Breast epithelium (tissue), 4 donors: ENCODE data around the gene HMOX2. TPM values are rescaled to one million over a fixed set of nuclear protein-coding genes. Genes with fewer than 3 reads are reported as not detected.

Source experiments
- DNase-seq, 2 donors: peaks; one replicate each; pipeline ENCODE4 v3.0.0-alpha.2; 2019; ENCODE audit warnings: low spot score in 2 of 2
- H3K27ac ChIP-seq, 2 donors: fragments of 200-600 bp; sonication (generic) in 1 of 2; one replicate each; pipeline ENCODE4 v1.5.1; 2016 to 2019; ENCODE audit warnings: mild to moderate bottlenecking in 1 of 2
- H3K27me3 ChIP-seq, 2 donors: fragments of 200-600 bp; sonication (generic) in 1 of 2; one replicate each; pipeline versions ENCODE4 v1.5.1 to v1.6.0; 2017 to 2019; ENCODE audit warnings: control low read depth in 1 of 2, mild to moderate bottlenecking in 1 of 2
- H3K36me3 ChIP-seq: fragments of 200-600 bp; one replicate; pipeline ENCODE4 v1.5.1; 2019
- H3K4me1 ChIP-seq, 2 donors: fragments of 200-600 bp; sonication (generic); one replicate each; pipeline ENCODE4 v1.5.1; 2016 to 2019; ENCODE audit warnings: control low read depth in 1 of 2
- H3K4me3 ChIP-seq, 3 donors: fragments of 200-600 bp; sonication (generic); 1 replicate in 2 of 3; 2 replicates in 1 of 3; pipeline ENCODE4 v1.5.1; 2016 to 2019; ENCODE audit warnings: mild to moderate bottlenecking in 3 of 3, moderate library complexity in 2 of 3
- H3K9me3 ChIP-seq, 2 donors: fragments of 200-600 bp; sonication (generic) in 1 of 2; one replicate each; pipeline ENCODE4 v1.5.1; 2016 to 2019; ENCODE audit warnings: control low read depth in 1 of 2
- CTCF ChIP-seq, 3 donors: fragments of 450-650 bp; IDR thresholded peaks; one replicate each; pipeline ENCODE4 v1.5.1; 2016 to 2017; ENCODE audit warnings: antibody characterized with exemption in 3 of 3, mild to moderate bottlenecking in 3 of 3, moderate library complexity in 3 of 3
- POLR2A ChIP-seq: fragments of 450-650 bp; IDR thresholded peaks from one replicate; pipeline ENCODE4 v1.6.1; 2016; ENCODE audit warnings: antibody characterized with exemption, mild to moderate bottlenecking, moderate library complexity
- POLR2AphosphoS5 ChIP-seq, 3 donors: sonication (generic); formaldehyde crosslinking; IDR thresholded peaks; one replicate each; pipeline ENCODE4 v1.6.1; 2017; ENCODE audit warnings: antibody characterized with exemption in 3 of 3
- intact Hi-C: fragments of 100-400 bp; cut with DNase I; formaldehyde crosslinking; loops from one replicate; pipeline ENCODE4 v1.15.1; 2023; ENCODE audit warnings: low total_unique reads
- total RNA-seq, 3 donors: library from RNA; depleted of rRNA; stranded (reverse); fragments of >200 nt; gene quantifications; one replicate each; pipeline ENCODE4 v1.1.0, GENCODE V29; 2016

HMOX2 gene
- total RNA-seq, 3 donors from 2014 or later = 53.6 to 87.7 (median 65.9) TPM

GRCh38 chr16:4536391-4537106 lies 60.4 kb downstream of the HMOX2 start:
- Histone ChIP-seq H3K4me1 (no peaks in the 10 kb centered on the region), H3K4me3 (no peak overlapping the region), H3K27ac (peak overlapping the region in 1 of 2 donors; percentile 91), H3K27me3 (no peaks in the 10 kb centered on the region), H3K9me3 (peaks cover 0 to 5% of the 10 kb centered on the region in 2 donors), H3K36me3 (no peaks in the 10 kb centered on the region)
- no peak for DNase-seq
- intact Hi-C loops = no loop called here
- TF ChIP-seq CTCF (IDR thresholded peaks at IDR 0.05) = no peak
- no peak for TF ChIP-seq POLR2A
- no peak for TF ChIP-seq POLR2AphosphoS5 (IDR thresholded peaks at IDR 0.05)

GRCh38 chr16:4537376-4538343 lies 61.5 kb downstream of the HMOX2 start:
- DNase-seq = peak in 1 of 2 donors; percentile 35
- H3K9me3 ChIP-seq = peaks cover 0 to 5% of the 10 kb centered on the region in 2 donors
- peak overlapping the region; percentile 85 to 91 (median 86) for H3K4me3 ChIP-seq
- peak overlapping the region; percentile 91 for H3K27ac ChIP-seq
- no peaks in the 10 kb centered on the region for H3K27me3 ChIP-seq
- H3K36me3 ChIP-seq = no peaks in the 10 kb centered on the region
- TF ChIP-seq POLR2AphosphoS5 (IDR thresholded peaks at IDR 0.05) (no peak), CTCF (IDR thresholded peaks at IDR 0.05) (no peak), POLR2A (no peak)
- intact Hi-C loops = no loop called here
- no peaks in the 10 kb centered on the region for H3K4me1 ChIP-seq

- peak within 1 kb of the TSS; percentile 91 for H3K27ac ChIP-seq
- H3K27me3 ChIP-seq = no peaks in the 10 kb centered on the region
- H3K36me3 ChIP-seq = no peaks in the 10 kb centered on the region
- DNase-seq = peak; percentile 97 to 99
- H3K9me3 ChIP-seq = peaks cover 0 to 5% of the 10 kb centered on the region in 2 donors
- TF ChIP-seq CTCF (IDR thresholded peaks at IDR 0.05) = peak in 2 of 3 donors; percentile 10 to 11
- TF ChIP-seq POLR2A = peak; percentile 60
- TF ChIP-seq POLR2AphosphoS5 (IDR thresholded peaks at IDR 0.05) = peak in 2 of 3 donors; percentile 90 to 96
- H3K4me3 ChIP-seq = peak within 1 kb of the TSS; percentile 85 to 91 (median 86)
- intact Hi-C loops = no loop called here
- no peaks in the 10 kb centered on the region for H3K4me1 ChIP-seq
Observed at GRCh38 chr16:4538350-4539235, 62.4 kb downstream of the HMOX2 start, which contains the start of gene CDIP1. Gene CDIP1, minus strand, starts transcription at chr16:4538773. Its CDS starts 24,643 bp downstream, at chr16:4514130.

GRCh38 chr16:4539716-4540284 lies 63.6 kb downstream of the HMOX2 start:
- no peaks in the 10 kb centered on the region for H3K4me1 ChIP-seq
- peaks cover 0 to 5% of the 10 kb centered on the region in 2 donors for H3K9me3 ChIP-seq
- intact Hi-C loops = no loop called here
- no peak for DNase-seq
- H3K27ac ChIP-seq = no peak overlapping the region
- H3K4me3 ChIP-seq = no peak overlapping the region
- no peaks in the 10 kb centered on the region for H3K36me3 ChIP-seq
- H3K27me3 ChIP-seq = no peaks in the 10 kb centered on the region
- TF ChIP-seq POLR2AphosphoS5 (IDR thresholded peaks at IDR 0.05) (no peak), CTCF (IDR thresholded peaks at IDR 0.05) (no peak), POLR2A (no peak)
